HL-60 (cell line): ENCODE data around the gene PPP2R5E.

ENCODE experiments used
- POLR2AphosphoS5 ChIP-seq: IDR thresholded peaks from 2 replicates; pipeline ENCODE4 v1.6.1; 2012; ENCODE audit warnings: low read depth
- TF ChIP-seq, protein P1 (sequence below): IDR thresholded peaks from one replicate; pipeline ENCODE4 v1.5.1; 2011; ENCODE audit warnings: low read length, control low read depth, inconsistent platforms; ENCODE audit not compliant: insufficient read depth

DNA sequence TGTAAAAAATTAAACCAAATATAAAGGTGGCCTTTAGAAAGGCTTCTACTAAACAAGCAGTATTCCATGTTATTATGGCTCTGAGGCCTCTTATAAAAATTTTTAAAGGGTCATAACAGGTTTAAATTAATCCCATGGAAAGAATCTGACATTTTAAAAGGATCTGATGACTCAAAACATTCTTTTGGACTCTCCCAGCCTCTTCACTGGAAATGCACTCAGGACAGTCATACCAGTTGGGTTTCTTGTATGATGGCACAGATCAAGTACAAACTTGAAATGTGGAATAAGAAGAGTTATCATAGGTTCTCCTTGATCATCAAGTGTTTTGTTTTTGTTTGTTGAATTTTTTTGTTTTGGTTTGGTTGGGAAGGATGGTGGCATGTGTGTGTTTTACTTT, 50.8 kb downstream of the PPP2R5E start:
- TF ChIP-seq, protein P1, sequence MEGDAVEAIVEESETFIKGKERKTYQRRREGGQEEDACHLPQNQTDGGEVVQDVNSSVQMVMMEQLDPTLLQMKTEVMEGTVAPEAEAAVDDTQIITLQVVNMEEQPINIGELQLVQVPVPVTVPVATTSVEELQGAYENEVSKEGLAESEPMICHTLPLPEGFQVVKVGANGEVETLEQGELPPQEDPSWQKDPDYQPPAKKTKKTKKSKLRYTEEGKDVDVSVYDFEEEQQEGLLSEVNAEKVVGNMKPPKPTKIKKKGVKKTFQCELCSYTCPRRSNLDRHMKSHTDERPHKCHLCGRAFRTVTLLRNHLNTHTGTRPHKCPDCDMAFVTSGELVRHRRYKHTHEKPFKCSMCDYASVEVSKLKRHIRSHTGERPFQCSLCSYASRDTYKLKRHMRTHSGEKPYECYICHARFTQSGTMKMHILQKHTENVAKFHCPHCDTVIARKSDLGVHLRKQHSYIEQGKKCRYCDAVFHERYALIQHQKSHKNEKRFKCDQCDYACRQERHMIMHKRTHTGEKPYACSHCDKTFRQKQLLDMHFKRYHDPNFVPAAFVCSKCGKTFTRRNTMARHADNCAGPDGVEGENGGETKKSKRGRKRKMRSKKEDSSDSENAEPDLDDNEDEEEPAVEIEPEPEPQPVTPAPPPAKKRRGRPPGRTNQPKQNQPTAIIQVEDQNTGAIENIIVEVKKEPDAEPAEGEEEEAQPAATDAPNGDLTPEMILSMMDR = no peak
- no peak for TF ChIP-seq POLR2AphosphoS5
